ENCODE measurements around the gene RCN2. TPM values are rescaled to one million over a fixed set of nuclear protein-coding genes. Genes with fewer than 3 reads are reported as not detected.

Gene RCN2
- polyA plus RNA-seq, 1 experiment, result 30.8 TPM

- no peaks in the 10 kb centered on the region for H3K36me3 ChIP-seq (ENCODE audit: control insufficient read depth, insufficient read depth, low read length)
- peaks cover 3% of the 10 kb centered on the region; the same call in 1 of the 2 replicates for H3K27me3 ChIP-seq (ENCODE audit: control insufficient read depth, insufficient read depth, low read length)
- DNase-seq (ENCODE audit: low read depth), result no peak
- no peak overlapping the region for H3K4me3 ChIP-seq (ENCODE audit: low read depth, low read length)
- ChIA-PET POLR2A (no interaction called here), CTCF (interaction anchor here (1.6 kb wide), 1 partner anchor 9 kb away, joined by 9 read pairs; no protein-coding TSS in a partner anchor)
- TF ChIP-seq CTCF (IDR thresholded peaks at IDR 0.05; ENCODE audit: insufficient read depth, low read depth, low read length), result no peak
These were observed 51.2 kb downstream of the RCN2 start for GRCh38 chr15:76982756-76983155.

- DNase-seq (ENCODE audit: low read depth), result no peak
- POLR2A ChIA-PET, result no interaction called here
- CTCF ChIA-PET, result interaction anchor here (0.6 to 1.6 kb wide), 3 partner anchors 10 to 23 kb away, joined by 4 to 9 read pairs (median 4); no protein-coding TSS in a partner anchor
- H3K36me3 ChIP-seq (ENCODE audit: control insufficient read depth, insufficient read depth, low read length), result no peaks in the 10 kb centered on the region
- peaks cover 3% of the 10 kb centered on the region; the same call in 1 of the 2 replicates for H3K27me3 ChIP-seq (ENCODE audit: control insufficient read depth, insufficient read depth, low read length)
- no peak for TF ChIP-seq CTCF (IDR thresholded peaks at IDR 0.05; ENCODE audit: insufficient read depth, low read depth, low read length)
- H3K4me3 ChIP-seq (ENCODE audit: low read depth, low read length), result no peak overlapping the region
These were observed 52.2 kb downstream of the RCN2 start for GRCh38 chr15:76983590-76984375.

- ChIA-PET POLR2A (no interaction called here), CTCF (no interaction called here)
- no peak for TF ChIP-seq CTCF (IDR thresholded peaks at IDR 0.05; ENCODE audit: insufficient read depth, low read depth, low read length)
- DNase-seq (ENCODE audit: low read depth), result no peak
- peaks cover 10% of the 10 kb centered on the region for H3K27me3 ChIP-seq (ENCODE audit: control insufficient read depth, insufficient read depth, low read length)
- H3K4me3 ChIP-seq (ENCODE audit: low read depth, low read length), result no peak overlapping the region
- H3K36me3 ChIP-seq (ENCODE audit: control insufficient read depth, insufficient read depth, low read length), result no peaks in the 10 kb centered on the region
These were observed 55.2 kb downstream of the RCN2 start for GRCh38 chr15:76986743-76987142.

- TF ChIP-seq CTCF (IDR thresholded peaks at IDR 0.05; ENCODE audit: insufficient read depth, low read depth, low read length), result no peak
- no peak for DNase-seq (ENCODE audit: low read depth)
- POLR2A ChIA-PET, result no interaction called here
- CTCF ChIA-PET, result interaction anchor here (1.1 kb wide), 2 partner anchors 9 kb away, joined by 3 read pairs; no protein-coding TSS in a partner anchor
- Histone ChIP-seq H3K36me3 (ENCODE audit: control insufficient read depth, insufficient read depth, low read length) (no peaks in the 10 kb centered on the region), H3K4me3 (ENCODE audit: low read depth, low read length) (no peak overlapping the region), H3K27me3 (ENCODE audit: control insufficient read depth, insufficient read depth, low read length) (peaks cover 10% of the 10 kb centered on the region)
These were observed 55.7 kb downstream of the RCN2 start for GRCh38 chr15:76987276-76987675.

- Histone ChIP-seq H3K36me3 (ENCODE audit: control insufficient read depth, insufficient read depth, low read length) (no peaks in the 10 kb centered on the region), H3K27me3 (ENCODE audit: control insufficient read depth, insufficient read depth, low read length) (peaks cover 8% of the 10 kb centered on the region), H3K4me3 (ENCODE audit: low read depth, low read length) (no peak overlapping the region)
- no peak for TF ChIP-seq CTCF (IDR thresholded peaks at IDR 0.05; ENCODE audit: insufficient read depth, low read depth, low read length)
- no peak for DNase-seq (ENCODE audit: low read depth)
- ChIA-PET CTCF (interaction anchor here (0.7 to 1.1 kb wide), 3 partner anchors 8 to 36 kb away, joined by 3 read pairs; no protein-coding TSS in a partner anchor), POLR2A (no interaction called here)
These were observed 56.6 kb downstream of the RCN2 start for GRCh38 chr15:76987896-76988860.

Measured in BJ (cell line).